ENCODE measurements around the gene YPEL2. TPM values are rescaled to one million over a fixed set of nuclear protein-coding genes. Genes with fewer than 3 reads are reported as not detected.

YPEL2 gene
- total and polyA plus RNA-seq, 2 of the 13 experiments (the other 11 are each of a cell fraction or from before 2014, with no cell fraction given) = 8.5 to 21.1 TPM

DNA sequence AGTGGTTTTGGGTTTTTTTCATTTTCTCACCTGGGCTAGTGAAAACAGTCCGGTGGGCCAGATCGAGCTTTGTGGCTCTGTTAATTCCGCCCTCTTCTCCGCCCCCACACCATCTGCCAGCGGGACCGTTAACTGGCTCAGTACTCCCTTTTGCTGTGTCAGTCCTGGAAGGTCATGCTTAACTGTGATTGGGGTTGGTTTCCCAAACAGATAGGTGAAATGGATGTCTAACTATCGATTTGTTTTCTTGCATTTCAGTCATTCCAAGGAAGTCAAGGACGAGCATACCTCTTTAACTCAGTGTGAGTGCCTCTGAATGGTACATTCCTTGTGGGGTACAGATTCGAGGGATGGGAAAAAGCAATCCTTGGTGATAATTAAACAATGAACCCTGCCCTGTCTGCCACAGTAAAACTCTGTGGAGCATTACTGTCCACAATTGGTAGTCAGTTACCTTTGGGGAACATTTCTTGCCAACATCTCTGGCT lies 56.7 kb downstream of the YPEL2 start (continued):
- TF ChIP-seq, protein P1, sequence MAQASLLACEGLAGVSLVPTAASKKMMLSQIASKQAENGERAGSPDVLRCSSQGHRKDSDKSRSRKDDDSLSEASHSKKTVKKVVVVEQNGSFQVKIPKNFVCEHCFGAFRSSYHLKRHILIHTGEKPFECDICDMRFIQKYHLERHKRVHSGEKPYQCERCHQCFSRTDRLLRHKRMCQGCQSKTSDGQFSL (CRISPR knock-in tag; IDR thresholded peaks at IDR 0.05) = no peak
- TF ChIP-seq ETS1 (CRISPR knock-in tag; IDR thresholded peaks at IDR 0.05) (no peak), ZSCAN25 (CRISPR knock-in tag; IDR thresholded peaks at IDR 0.05) (no peak), ZNF224 (CRISPR knock-in tag; IDR thresholded peaks at IDR 0.05) (no peak), DNMT3B (CRISPR knock-in tag; conservative IDR thresholded peaks at IDR 0.05) (no peak), GMEB2 (CRISPR knock-in tag; IDR thresholded peaks at IDR 0.05; ENCODE audit: low read depth) (no peak), ZNF766 (CRISPR knock-in tag; IDR thresholded peaks at IDR 0.05; ENCODE audit: borderline replicate concordance) (no peak), PBX3 (CRISPR knock-in tag; IDR thresholded peaks at IDR 0.05; ENCODE audit: borderline replicate concordance) (no peak), EP300 (IDR thresholded peaks at IDR 0.05; ENCODE audit: low read depth in 2 of 2, low read length in 2 of 2) (no peak), EP300 (CRISPR knock-in tag; IDR thresholded peaks at IDR 0.05; ENCODE audit: borderline replicate concordance) (no peak), FOXO1 (CRISPR knock-in tag; IDR thresholded peaks at IDR 0.05) (no peak), HMG20B (CRISPR knock-in tag; conservative IDR thresholded peaks at IDR 0.05) (no peak), ZNF703 (CRISPR knock-in tag; IDR thresholded peaks at IDR 0.05; ENCODE audit: borderline replicate concordance) (no peak), NAIF1 (CRISPR knock-in tag; IDR thresholded peaks at IDR 0.05; ENCODE audit: borderline replicate concordance) (no peak)
- TF ChIP-seq, protein P2, sequence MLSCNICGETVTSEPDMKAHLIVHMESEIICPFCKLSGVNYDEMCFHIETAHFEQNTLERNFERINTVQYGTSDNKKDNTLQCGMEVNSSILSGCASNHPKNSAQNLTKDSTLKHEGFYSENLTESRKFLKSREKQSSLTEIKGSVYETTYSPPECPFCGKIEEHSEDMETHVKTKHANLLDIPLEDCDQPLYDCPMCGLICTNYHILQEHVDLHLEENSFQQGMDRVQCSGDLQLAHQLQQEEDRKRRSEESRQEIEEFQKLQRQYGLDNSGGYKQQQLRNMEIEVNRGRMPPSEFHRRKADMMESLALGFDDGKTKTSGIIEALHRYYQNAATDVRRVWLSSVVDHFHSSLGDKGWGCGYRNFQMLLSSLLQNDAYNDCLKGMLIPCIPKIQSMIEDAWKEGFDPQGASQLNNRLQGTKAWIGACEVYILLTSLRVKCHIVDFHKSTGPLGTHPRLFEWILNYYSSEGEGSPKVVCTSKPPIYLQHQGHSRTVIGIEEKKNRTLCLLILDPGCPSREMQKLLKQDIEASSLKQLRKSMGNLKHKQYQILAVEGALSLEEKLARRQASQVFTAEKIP (CRISPR knock-in tag; IDR thresholded peaks at IDR 0.05; ENCODE audit: borderline replicate concordance) = no peak
